Gastrocnemius medialis (tissue), 4 donors: ENCODE measurements around the gene PPIC.

Experiments used
- POLR2A ChIP-seq, 2 donors: fragments of 450-650 bp; IDR thresholded peaks; one replicate each; pipeline ENCODE4 v1.6.1; 2017; ENCODE audit warnings: antibody characterized with exemption in 2 of 2, mild to moderate bottlenecking in 2 of 2, moderate library complexity in 2 of 2
- TF ChIP-seq, protein P1 (sequence below), 5 experiments: fragments of 450-650 bp in 3 of 5; fragments of 200-600 bp in 2 of 5; sonication (generic) in 2 of 5; IDR thresholded peaks in 4 of 5; conservative IDR thresholded peaks in 1 of 5; 1 replicate in 4 of 5; 2 replicates in 1 of 5; pipeline ENCODE4 v1.5.1; 2016 to 2019; ENCODE audit warnings: antibody characterized with exemption in 5 of 5, mild to moderate bottlenecking in 3 of 5, moderate library complexity in 3 of 5

DNA sequence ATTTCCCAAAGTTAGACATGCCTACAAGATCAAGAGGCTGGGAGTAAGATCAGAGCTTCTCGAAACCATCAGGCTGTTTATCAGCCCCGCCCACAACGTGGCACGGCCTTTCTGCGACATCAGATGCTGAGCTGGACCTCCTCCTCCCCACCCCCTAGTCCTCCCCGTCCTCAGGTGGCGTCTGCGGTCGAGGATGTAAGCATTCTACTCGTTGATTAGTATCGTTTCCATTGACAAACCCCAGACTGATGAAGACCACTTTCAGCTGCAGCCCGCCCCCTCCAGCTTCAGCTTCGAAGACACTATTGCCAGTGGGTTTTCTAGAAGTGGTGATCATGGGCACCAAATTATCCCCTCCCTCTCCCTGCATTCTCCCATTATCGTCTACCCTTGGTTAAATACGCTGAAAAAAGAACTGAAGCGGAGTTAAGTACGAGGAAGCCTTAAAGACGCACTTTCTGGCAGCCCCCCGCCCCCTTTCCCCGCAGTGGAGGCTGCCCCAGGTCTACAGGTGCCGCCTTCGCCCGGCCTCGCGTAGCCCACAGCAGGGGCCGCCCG is 1.1 kb downstream of the PPIC start:
- TF ChIP-seq, protein P1, sequence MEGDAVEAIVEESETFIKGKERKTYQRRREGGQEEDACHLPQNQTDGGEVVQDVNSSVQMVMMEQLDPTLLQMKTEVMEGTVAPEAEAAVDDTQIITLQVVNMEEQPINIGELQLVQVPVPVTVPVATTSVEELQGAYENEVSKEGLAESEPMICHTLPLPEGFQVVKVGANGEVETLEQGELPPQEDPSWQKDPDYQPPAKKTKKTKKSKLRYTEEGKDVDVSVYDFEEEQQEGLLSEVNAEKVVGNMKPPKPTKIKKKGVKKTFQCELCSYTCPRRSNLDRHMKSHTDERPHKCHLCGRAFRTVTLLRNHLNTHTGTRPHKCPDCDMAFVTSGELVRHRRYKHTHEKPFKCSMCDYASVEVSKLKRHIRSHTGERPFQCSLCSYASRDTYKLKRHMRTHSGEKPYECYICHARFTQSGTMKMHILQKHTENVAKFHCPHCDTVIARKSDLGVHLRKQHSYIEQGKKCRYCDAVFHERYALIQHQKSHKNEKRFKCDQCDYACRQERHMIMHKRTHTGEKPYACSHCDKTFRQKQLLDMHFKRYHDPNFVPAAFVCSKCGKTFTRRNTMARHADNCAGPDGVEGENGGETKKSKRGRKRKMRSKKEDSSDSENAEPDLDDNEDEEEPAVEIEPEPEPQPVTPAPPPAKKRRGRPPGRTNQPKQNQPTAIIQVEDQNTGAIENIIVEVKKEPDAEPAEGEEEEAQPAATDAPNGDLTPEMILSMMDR (IDR thresholded peaks at IDR 0.05 in 4 of 5, conservative IDR thresholded peaks at IDR 0.05 in 1 of 5), result no peak
- no peak for TF ChIP-seq POLR2A (IDR thresholded peaks at IDR 0.05)
